H1 (cell line): Measurements from ENCODE around the gene TMIGD3. TPM values are rescaled to one million over a fixed set of nuclear protein-coding genes. Genes with fewer than 3 reads are reported as not detected.
A peak's percentile ranks its signal among the peaks of the same experiment; 100 is the strongest.

Experiments
- CTCF ChIA-PET: fragments of 300-600 bp; sonication (Branson Sonifier 250); formaldehyde crosslinking; loops from one replicate; lab custom pipeline; 2021; ENCODE audit not compliant: partially characterized antibody; lab: Charles Lee
- POLR2A ChIA-PET: fragments of 300-600 bp; sonication (Branson Sonifier 250); formaldehyde crosslinking; loops from one replicate; lab custom pipeline; 2021; ENCODE audit warnings: inconsistent platforms; ENCODE audit not compliant: partially characterized antibody; lab: Charles Lee
- DNase-seq, 2 experiments: peaks; one replicate each; pipeline versions ENCODE4 v3.0.0 to v3.0.0-alpha.2; 2010 to 2022; ENCODE audit warnings: low spot score in 2 of 2, low read depth in 1 of 2, mixed read lengths in 1 of 2
- FAIRE-seq: peaks from 2 replicates; lab custom pipeline; 2011; peaks lifted over from hg19 to GRCh38; lab: Jason Lieb, UNC
- H2AFZ ChIP-seq: 2 replicates; pipeline ENCODE4 v1.8.1; 2012; ENCODE audit warnings: low read length, inconsistent platforms
- H2AK5ac ChIP-seq: 2 replicates; pipeline ENCODE4 v1.6.1; 2013; ENCODE audit warnings: low read depth, low read length
- H2BK120ac ChIP-seq: replicated peaks from 2 replicates; pipeline ENCODE3; 2013; ENCODE audit warnings: low read depth, low read length, inconsistent platforms
- H2BK12ac ChIP-seq: 2 replicates; pipeline ENCODE4 v1.6.1; 2013; ENCODE audit warnings: low read depth, low read length
- H2BK15ac ChIP-seq: 2 replicates; pipeline ENCODE4 v1.6.1; 2013; ENCODE audit warnings: low read length
- H2BK20ac ChIP-seq: 2 replicates; pipeline ENCODE4 v1.6.1; 2013; ENCODE audit warnings: low read length
- H2BK5ac ChIP-seq: 2 replicates; pipeline ENCODE4 v1.6.1; 2013; ENCODE audit warnings: low read depth, low read length
- H3K14ac ChIP-seq: 2 replicates; pipeline ENCODE4 v1.6.1; 2013; ENCODE audit warnings: inconsistent platforms; ENCODE audit not compliant: insufficient read length
- H3K18ac ChIP-seq: 2 replicates; pipeline ENCODE4 v1.6.1; 2013; ENCODE audit warnings: low read length; ENCODE audit errors: extremely low read depth
- H3K23ac ChIP-seq: 2 replicates; pipeline ENCODE4 v1.6.1; 2013; ENCODE audit warnings: inconsistent platforms; ENCODE audit not compliant: insufficient read length
- H3K23me2 ChIP-seq: 2 replicates; pipeline ENCODE4 v1.6.1; 2013; ENCODE audit warnings: low read depth, low read length
- H3K27ac ChIP-seq: 2 replicates; pipeline ENCODE4 v1.6.1; 2011; ENCODE audit warnings: low read depth, low read length, inconsistent platforms
- H3K27me3 ChIP-seq, 4 experiments: replicated peaks in 1 of 4; 1 replicate in 1 of 4; 2 replicates in 3 of 4; pipeline versions ENCODE4 v1.6.1 to v1.8.1; 2011 to 2013; ENCODE audit warnings: low read length in 3 of 4, mild to moderate bottlenecking in 3 of 4, inconsistent platforms in 2 of 4, mixed read lengths in 2 of 4, moderate library complexity in 1 of 4; ENCODE audit not compliant: control insufficient read depth in 3 of 4, insufficient read depth in 3 of 4; ENCODE audit errors: extremely low read depth in 1 of 4
- H3K36me3 ChIP-seq, 4 experiments: 2 replicates each; pipeline versions ENCODE4 v1.6.1 to v1.8.1; 2011 to 2013; ENCODE audit warnings: mild to moderate bottlenecking in 4 of 4, low read length in 3 of 4, moderate library complexity in 2 of 4, control low read depth in 1 of 4, inconsistent platforms in 1 of 4; ENCODE audit not compliant: insufficient read depth in 4 of 4, control insufficient read depth in 2 of 4
- H3K4ac ChIP-seq: replicated peaks from 2 replicates; pipeline ENCODE3; 2013; ENCODE audit warnings: low read length, low read depth, mixed read lengths, inconsistent platforms; ENCODE audit not compliant: insufficient read length
- H3K4me1 ChIP-seq, 4 experiments: replicated peaks in 1 of 4; 1 replicate in 1 of 4; 2 replicates in 3 of 4; pipeline versions ENCODE4 v1.6.1 to v1.8.1; 2011 to 2013; ENCODE audit warnings: low read length in 3 of 4, inconsistent platforms in 2 of 4, mixed read lengths in 1 of 4; ENCODE audit not compliant: insufficient read depth in 4 of 4, control insufficient read depth in 3 of 4
- H3K4me2 ChIP-seq, 2 experiments: 2 replicates each; pipeline versions ENCODE4 v1.6.1 to v1.8.1; 2011 to 2013; ENCODE audit warnings: low read depth in 2 of 2, low read length in 2 of 2, control low read depth in 1 of 2, inconsistent platforms in 1 of 2, mild to moderate bottlenecking in 1 of 2; ENCODE audit not compliant: insufficient read depth in 1 of 2
- H3K4me3 ChIP-seq, 4 experiments: fragments of 200-600, 300-600 bp in 1 of 4; sonication (generic), shearing (Covaris generic), sonication (Bioruptor Twin) in 1 of 4; 2 replicates each; pipeline versions ENCODE4 v1.5.1 to v1.8.1; 2011 to 2016; ENCODE audit warnings: low read length in 4 of 4, low read depth in 3 of 4, control low read depth in 2 of 4, inconsistent platforms in 2 of 4, mild to moderate bottlenecking in 2 of 4, mixed read lengths in 1 of 4, moderate library complexity in 1 of 4; ENCODE audit not compliant: insufficient read depth in 2 of 4; ENCODE audit errors: extremely low read depth in 1 of 4
- H3K56ac ChIP-seq: replicated peaks from 2 replicates; pipeline ENCODE3; 2013; ENCODE audit warnings: low read depth, mild to moderate bottlenecking, mixed read lengths, low read length, inconsistent platforms; ENCODE audit not compliant: insufficient read length
- H3K79me1 ChIP-seq: 2 replicates; pipeline ENCODE4 v1.6.1; 2013; ENCODE audit warnings: low read depth, low read length, control low read depth
- H3K79me2 ChIP-seq, 2 experiments: 2 replicates each; pipeline versions ENCODE4 v1.6.1 to v1.8.1; 2012 to 2013; ENCODE audit warnings: low read length in 2 of 2, mild to moderate bottlenecking in 2 of 2, inconsistent platforms in 1 of 2; ENCODE audit not compliant: insufficient read depth in 2 of 2, control insufficient read depth in 1 of 2
- H3K9ac ChIP-seq, 4 experiments: replicated peaks in 1 of 4; 1 replicate in 1 of 4; 2 replicates in 3 of 4; pipeline versions ENCODE4 v1.6.1 to v1.8.1; 2011 to 2013; ENCODE audit warnings: low read depth in 3 of 4, low read length in 3 of 4, control low read depth in 2 of 4, mild to moderate bottlenecking in 2 of 4, moderate library complexity in 2 of 4, inconsistent platforms in 1 of 4; ENCODE audit errors: extremely low read depth in 1 of 4
- H3K9me3 ChIP-seq, 2 experiments: 2 replicates each; pipeline versions ENCODE4 v1.6.1 to v1.8.1; 2012 to 2013; ENCODE audit warnings: mild to moderate bottlenecking in 2 of 2, moderate library complexity in 2 of 2, control low read depth in 1 of 2, inconsistent platforms in 1 of 2, low read depth in 1 of 2, low read length in 1 of 2, mixed read lengths in 1 of 2; ENCODE audit not compliant: insufficient read depth in 2 of 2
- H4K20me1 ChIP-seq, 2 experiments: replicated peaks in 1 of 2; 2 replicates each; pipeline versions ENCODE3 to v1.8.1; 2011 to 2013; ENCODE audit warnings: inconsistent platforms in 2 of 2, low read length in 2 of 2, mild to moderate bottlenecking in 1 of 2; ENCODE audit not compliant: insufficient read depth in 2 of 2, control insufficient read depth in 1 of 2
- H4K5ac ChIP-seq: 2 replicates; pipeline ENCODE4 v1.6.1; 2013; ENCODE audit warnings: low read length, low read depth, mixed read lengths, inconsistent platforms; ENCODE audit not compliant: insufficient read length
- H4K8ac ChIP-seq: 2 replicates; pipeline ENCODE4 v1.8.0; 2013; ENCODE audit warnings: mild to moderate bottlenecking, moderate library complexity, low read length, inconsistent platforms; ENCODE audit not compliant: insufficient read depth; ENCODE audit errors: extremely low read depth
- H4K91ac ChIP-seq: replicated peaks from 2 replicates; pipeline ENCODE3; 2013; ENCODE audit warnings: low read length, mixed read lengths, inconsistent platforms; ENCODE audit not compliant: insufficient read length
- CREB1 ChIP-seq: IDR thresholded peaks from 2 replicates; pipeline ENCODE4 v1.6.1; 2012; ENCODE audit warnings: inconsistent platforms
- HDAC2 ChIP-seq, 2 experiments: fragments of 300-600 bp in 1 of 2; sonication (generic) in 1 of 2; IDR thresholded peaks; 2 replicates each; pipeline ENCODE4 v1.6.1; 2011 to 2012; ENCODE audit warnings: low read depth in 2 of 2, low read length in 2 of 2, mild to moderate bottlenecking in 2 of 2, moderate library complexity in 2 of 2, borderline replicate concordance in 1 of 2, inconsistent platforms in 1 of 2
- MAFK ChIP-seq: IDR thresholded peaks from 2 replicates; pipeline ENCODE4 v1.6.1; 2012; ENCODE audit warnings: low read depth, mild to moderate bottlenecking, improper control_type of control experiment, low read length
- RBBP5 ChIP-seq: IDR thresholded peaks from 2 replicates; pipeline ENCODE4 v1.7.1; 2012; ENCODE audit warnings: low read depth, mild to moderate bottlenecking, inconsistent platforms, low read length, moderate library complexity, borderline replicate concordance
- SIX5 ChIP-seq: IDR thresholded peaks from 2 replicates; pipeline ENCODE4 v1.6.1; 2011; ENCODE audit warnings: mild to moderate bottlenecking, low read depth, low read length
- SP2 ChIP-seq: IDR thresholded peaks from 2 replicates; pipeline ENCODE4 v1.6.1; 2012; ENCODE audit warnings: mild to moderate bottlenecking, low read length, inconsistent platforms
- SP4 ChIP-seq: IDR thresholded peaks from 2 replicates; pipeline ENCODE4 v1.6.1; 2012; ENCODE audit warnings: low read length, inconsistent platforms
- SRF ChIP-seq: IDR thresholded peaks from 2 replicates; pipeline ENCODE4 v1.6.1; 2011; ENCODE audit warnings: mild to moderate bottlenecking, low read depth, low read length, moderate library complexity
- WGBS, 2 experiments: shearing (Covaris generic) in 1 of 2; methylation state at CpG; one replicate each; pipeline versions ENCODE4 v1.1.6 to v1.1.7; 2013 to 2015; ENCODE audit warnings: low lambda C conversion rate in 2 of 2, mixed read lengths in 2 of 2, inconsistent platforms in 1 of 2, low coverage in 1 of 2, missing lambda C conversion rate in 1 of 2; ENCODE audit not compliant: insufficient replicate concordance in 2 of 2, insufficient coverage in 1 of 2, insufficient read length in 1 of 2; ENCODE audit errors: extremely low coverage in 1 of 2, missing lambda C conversion rate in 1 of 2; 5-methylcytosine and 5-hydroxymethylcytosine counted together
- polyA plus RNA-seq, 7 experiments: library from polyadenylated mRNA; depleted of rRNA in 3 of 7; stranded (reverse) in 5 of 7; unstranded in 2 of 7; fragments of >200 nt in 5 of 7; fragments of 200-250 nt in 2 of 7; gene quantifications; 1 replicate in 5 of 7; 2 replicates in 1 of 7; 4 replicates in 1 of 7; pipeline versions ENCODE4 v1.2.1 to v1.2.3, GENCODE V29; 2011 to 2013; ENCODE audit warnings: missing spikeins in 2 of 7, mixed read lengths in 2 of 7
- total RNA-seq: library from RNA; stranded (reverse); fragmentation: NEBNext Ultra II Directional; extraction: Animal tissue kit (Norgen Biotek cat#: 25700); gene quantifications from 2 replicates; pipeline ENCODE4 v1.2.1, GENCODE V29; 2021
- TF ChIP-seq, protein P1 (sequence below): IDR thresholded peaks from 2 replicates; pipeline ENCODE4 v1.6.1; 2011; ENCODE audit warnings: low read length, improper control_type of control experiment

The TMIGD3 gene
- total and polyA plus RNA-seq, 2 of the 8 experiments (the other 6 are each of a cell fraction or from before 2014, with no cell fraction given), result not detected

DNA sequence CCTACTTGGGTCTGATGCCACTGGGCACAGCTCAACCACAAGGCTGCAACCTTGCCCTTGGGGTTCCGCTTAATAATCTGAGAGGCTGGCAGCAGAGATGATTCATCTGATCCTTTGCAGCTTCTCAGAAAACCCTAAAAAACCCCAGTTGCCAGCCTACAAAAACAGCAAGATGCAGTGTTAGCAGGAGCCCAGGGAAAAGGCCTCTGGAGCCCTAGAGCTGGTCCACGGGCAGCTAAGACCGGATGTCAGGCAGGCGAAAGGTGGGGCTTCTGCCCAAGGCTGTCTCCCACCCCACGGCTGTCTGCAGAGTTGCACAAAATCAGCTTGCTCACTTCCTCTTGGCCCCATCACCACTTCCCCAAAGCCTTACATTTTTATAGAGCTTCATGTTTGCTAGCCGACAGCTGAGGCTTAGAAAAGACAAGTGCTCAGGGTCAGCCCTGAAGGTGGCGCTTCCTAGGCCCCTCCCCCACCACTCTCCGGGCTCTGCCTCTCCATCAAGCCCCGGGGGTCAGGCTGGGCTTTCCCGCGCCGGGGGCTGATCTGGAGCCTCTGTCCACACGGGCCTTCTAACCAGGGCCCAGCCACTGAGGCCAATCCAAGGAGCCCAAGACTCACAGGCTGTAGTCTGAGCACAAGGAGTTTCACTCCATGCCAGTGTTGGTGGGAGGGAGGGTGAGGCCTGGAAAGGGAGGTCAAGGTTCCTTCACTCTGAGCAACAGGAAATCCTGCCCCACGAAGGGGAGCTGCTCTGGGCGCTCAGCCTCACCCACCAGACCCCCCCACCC, 4.2 kb upstream of the TMIGD3 start:
- Histone ChIP-seq H3K4me2 (peak overlapping the region; percentile 29 to 83; a peak in 3 of 4 replicates), H3K9ac (peak overlapping the region in 2 of 4 experiments; percentile 25 to 54; a peak in 2 of 7 replicates)
- peak; percentile 27 to 90 for DNase-seq
- TF ChIP-seq SRF (no peak), SP2 (no peak), SP4 (peak; percentile 29; the same call in 1 of the 2 replicates), HDAC2 (IDR thresholded peaks at IDR 0.05; ENCODE audit: borderline replicate concordance in 1 of 2, low read depth in 2 of 2, low read length in 2 of 2) (no peak), SIX5 (no peak), CREB1 (no peak), RBBP5 (peak; percentile 87; the same call in 1 of the 2 replicates), MAFK (no peak)
- TF ChIP-seq, protein P1, sequence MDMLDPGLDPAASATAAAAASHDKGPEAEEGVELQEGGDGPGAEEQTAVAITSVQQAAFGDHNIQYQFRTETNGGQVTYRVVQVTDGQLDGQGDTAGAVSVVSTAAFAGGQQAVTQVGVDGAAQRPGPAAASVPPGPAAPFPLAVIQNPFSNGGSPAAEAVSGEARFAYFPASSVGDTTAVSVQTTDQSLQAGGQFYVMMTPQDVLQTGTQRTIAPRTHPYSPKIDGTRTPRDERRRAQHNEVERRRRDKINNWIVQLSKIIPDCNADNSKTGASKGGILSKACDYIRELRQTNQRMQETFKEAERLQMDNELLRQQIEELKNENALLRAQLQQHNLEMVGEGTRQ, result no peak

More for the DNA sequence above, 4.2 kb upstream of the TMIGD3 start:
- FAIRE-seq, result no peak
- H2AFZ ChIP-seq, result peak overlapping the region; percentile 99
- no peak overlapping the region for H3K14ac ChIP-seq
- no peaks in the 10 kb centered on the region for H3K79me1 ChIP-seq
- H3K4me1 ChIP-seq, result peaks cover 0 to 9% (median 3%) of the 10 kb centered on the region in 4 experiments; a peak in 5 of 7 replicates
- H2BK20ac ChIP-seq, result peak overlapping the region; percentile 6; the same call in 1 of the 2 replicates
- H3K23me2 ChIP-seq, result no peaks in the 10 kb centered on the region; the same call in 1 of the 2 replicates
- H4K20me1 ChIP-seq, result no peaks in the 10 kb centered on the region
- H3K23ac ChIP-seq, result no peak overlapping the region
- H4K5ac ChIP-seq, result peak overlapping the region; percentile 55
- H3K18ac ChIP-seq, result peak overlapping the region; percentile 93
- peak overlapping the region; percentile 6 to 59 (median 38); a peak in 7 of 8 replicates for H3K4me3 ChIP-seq
- H2BK5ac ChIP-seq, result peak overlapping the region; percentile 89
- POLR2A ChIA-PET, result interaction anchor here (0.5 to 1.9 kb wide), 13 partner anchors 9 to 1232 kb away, joined by 3 to 6 read pairs (median 4); partner anchors contain the start of genes RAP1A and WDR77
- H2BK12ac ChIP-seq, result peak overlapping the region; percentile 92
- peak overlapping the region; percentile 45 for H4K91ac ChIP-seq
- peak overlapping the region; percentile 75 for H3K4ac ChIP-seq
- no peak overlapping the region for H2AK5ac ChIP-seq
- CTCF ChIA-PET, result interaction anchor here (0.6 to 3.6 kb wide), 63 partner anchors 9 to 344 kb away, joined by 3 to 33 read pairs (median 6); partner anchors contain the start of genes DDX20 and RAP1A
- peak overlapping the region; percentile 72; the same call in 1 of the 2 replicates for H4K8ac ChIP-seq
- H3K36me3 ChIP-seq, result no peaks in the 10 kb centered on the region
- peak overlapping the region; percentile 67; the same call in 1 of the 2 replicates for H3K27ac ChIP-seq
- WGBS, 2 experiments, result 28% methylated on average over 14 of the region's 15 CpGs; no CpG with 5 or more reads in 1 of the 2 experiments
- no peak overlapping the region for H2BK15ac ChIP-seq
- H3K9me3 ChIP-seq, result no peaks in the 10 kb centered on the region
- no peaks in the 10 kb centered on the region; a peak in 1 of 7 replicates for H3K27me3 ChIP-seq
- peak overlapping the region; percentile 5 for H3K56ac ChIP-seq
- H2BK120ac ChIP-seq, result no peak overlapping the region
- H3K79me2 ChIP-seq, result no peaks in the 10 kb centered on the region
